ENCODE data around the gene ELOVL2.

The ELOVL2 gene

GRCh38 chr6:11056871-11057270 is 12.8 kb upstream of the ELOVL2 start:
- no peak for DNase-seq (ENCODE audit: low read depth in 2 of 2)

DNA sequence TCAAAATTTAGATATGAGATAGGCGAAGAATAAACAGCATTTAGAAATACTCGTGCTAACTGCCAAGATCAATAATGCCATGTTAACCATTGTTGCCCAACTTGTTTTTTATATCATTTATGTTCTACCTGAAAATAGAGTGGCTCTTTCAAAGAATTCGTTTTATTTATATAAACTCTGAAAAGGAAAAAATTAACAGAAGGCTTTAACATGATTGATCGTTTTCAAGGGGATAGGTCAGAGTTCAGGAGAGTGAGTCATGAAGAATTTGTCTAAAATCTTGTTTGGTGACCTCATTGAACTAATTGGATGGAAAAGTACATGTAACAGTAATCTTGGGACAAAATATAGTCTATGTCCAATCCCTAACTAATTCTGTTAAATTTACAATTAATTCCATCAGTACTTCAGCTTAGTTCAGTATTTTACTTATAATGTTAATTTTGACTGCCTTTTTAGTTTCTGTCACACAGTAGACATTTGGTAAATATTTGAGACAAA is 11.1 kb upstream of the ELOVL2 start:
- DNase-seq (ENCODE audit: low read depth in 2 of 2): no peak

- no peak for DNase-seq (ENCODE audit: low read depth in 2 of 2)
These were observed 10.6 kb upstream of the ELOVL2 start for GRCh38 chr6:11054722-11055121.

GRCh38 chr6:11053307-11053706 is 9.2 kb upstream of the ELOVL2 start:
- no peak for DNase-seq (ENCODE audit: low read depth in 2 of 2)

DNA sequence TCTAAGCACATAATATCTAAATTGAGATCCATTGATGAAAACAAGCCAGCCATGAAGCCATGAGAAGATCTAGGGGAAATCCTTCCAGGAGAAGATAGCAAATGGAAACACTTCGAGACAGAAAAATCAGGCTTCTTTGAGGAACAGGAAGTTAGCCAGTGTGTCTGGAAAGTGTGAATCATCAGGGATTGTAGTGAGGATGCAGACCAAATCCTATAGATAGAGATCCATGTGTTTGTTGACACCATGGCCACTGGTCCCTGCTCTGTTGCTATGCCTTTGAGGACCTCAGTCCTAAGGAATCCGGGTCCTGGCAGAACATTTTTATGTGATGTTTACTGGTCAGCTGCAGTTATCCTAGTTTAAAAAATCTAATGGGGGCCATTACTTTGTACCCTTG is 6.6 kb upstream of the ELOVL2 start:
- DNase-seq (ENCODE audit: low read depth in 2 of 2): no peak

DNA sequence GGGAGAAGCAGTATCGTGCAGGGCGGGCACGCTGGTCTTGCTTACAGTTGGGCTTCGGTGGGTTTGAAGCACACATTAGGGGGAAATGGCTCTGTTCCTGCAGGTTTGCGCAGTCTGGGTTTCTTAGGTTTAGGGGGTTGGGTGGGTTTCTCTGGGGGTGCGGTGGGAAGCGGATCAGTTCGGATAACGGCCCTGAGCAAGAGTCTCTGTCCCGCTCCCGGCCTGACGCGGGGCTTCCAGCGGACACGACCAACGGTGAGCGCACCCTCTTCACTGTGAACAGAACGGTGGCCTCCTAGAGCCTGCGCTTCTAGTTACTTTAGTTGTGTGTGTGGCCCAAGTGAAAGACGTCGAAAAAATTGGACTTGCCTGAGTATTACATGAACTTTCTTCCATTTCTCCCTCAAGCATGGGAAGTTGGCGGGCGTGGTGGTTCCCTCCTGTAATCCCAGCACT is 635 bp upstream of the ELOVL2 start:
- no peak for DNase-seq (ENCODE audit: low read depth in 2 of 2)

DNA sequence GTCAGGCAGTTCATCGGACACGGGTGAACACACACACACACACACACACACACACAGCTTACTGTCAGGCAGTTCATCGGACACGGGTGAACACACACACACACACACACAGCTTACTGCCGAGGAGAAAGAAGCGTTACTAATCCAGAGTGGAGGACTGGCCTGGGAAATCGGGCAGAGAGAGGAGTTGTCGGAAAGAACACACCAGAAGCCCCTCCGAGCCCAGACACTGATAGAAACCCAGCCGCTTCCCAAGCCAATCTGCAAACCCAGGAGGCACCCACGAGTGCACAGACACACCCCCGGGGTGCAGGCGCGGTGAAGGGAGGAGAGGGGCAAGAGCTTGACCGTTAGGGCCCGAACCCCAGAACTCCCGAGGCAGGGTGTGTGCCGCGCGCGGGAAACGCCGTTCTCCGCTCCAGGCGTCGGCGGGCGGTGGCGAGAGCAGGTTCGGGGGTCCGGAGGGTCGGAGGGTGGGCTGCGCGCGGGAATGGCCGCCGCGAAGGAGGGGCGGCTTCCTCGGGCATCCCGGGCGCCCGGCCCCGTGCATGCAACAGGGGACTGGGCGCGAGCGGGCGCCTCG is 636 bp downstream of the ELOVL2 start:
- no peak for DNase-seq (ENCODE audit: low read depth in 2 of 2)

- DNase-seq (ENCODE audit: low read depth in 2 of 2): no peak
These were observed 1.2 kb downstream of the ELOVL2 start for GRCh38 chr6:11042750-11043377.

GRCh38 chr6:11042025-11042749 is 1.9 kb downstream of the ELOVL2 start:
- DNase-seq (ENCODE audit: low read depth in 2 of 2): no peak

GRCh38 chr6:11040134-11040533 is 4.0 kb downstream of the ELOVL2 start:
- DNase-seq (ENCODE audit: low read depth in 2 of 2): no peak

GRCh38 chr6:11039040-11039439 is 5.1 kb downstream of the ELOVL2 start:
- DNase-seq (ENCODE audit: low read depth in 2 of 2): no peak

DNA sequence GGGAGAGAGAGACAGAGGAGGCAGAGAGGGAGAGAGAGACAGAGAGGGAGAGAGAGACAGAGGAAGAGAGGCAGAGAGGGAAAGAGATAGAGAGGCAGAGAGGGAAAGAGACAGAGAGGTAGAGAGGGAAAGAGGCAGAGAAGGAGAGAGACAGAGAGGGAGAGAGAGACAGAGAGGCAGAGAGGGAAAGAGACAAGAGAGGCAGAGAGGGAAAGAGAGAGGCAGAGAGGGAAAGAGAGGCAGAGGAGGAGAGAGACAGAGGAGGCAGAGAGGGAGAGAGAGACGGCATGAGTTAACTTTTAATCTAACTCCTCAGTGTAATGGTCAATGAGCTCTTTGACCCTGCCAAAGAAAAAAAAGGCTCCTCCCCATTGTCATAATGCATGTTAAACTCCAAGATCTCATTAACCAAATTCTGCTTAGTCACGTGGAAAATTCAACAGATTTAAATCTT is 7.1 kb downstream of the ELOVL2 start:
- DNase-seq (ENCODE audit: low read depth in 2 of 2): no peak

- no peak for DNase-seq (ENCODE audit: low read depth in 2 of 2)
These were observed 7.8 kb downstream of the ELOVL2 start for GRCh38 chr6:11036351-11036740.

- DNase-seq (ENCODE audit: low read depth in 2 of 2): no peak
These were observed 8.3 kb downstream of the ELOVL2 start for GRCh38 chr6:11035616-11036350.

GRCh38 chr6:11033825-11034224 is 10.3 kb downstream of the ELOVL2 start:
- no peak for DNase-seq (ENCODE audit: low read depth in 2 of 2)

DNA sequence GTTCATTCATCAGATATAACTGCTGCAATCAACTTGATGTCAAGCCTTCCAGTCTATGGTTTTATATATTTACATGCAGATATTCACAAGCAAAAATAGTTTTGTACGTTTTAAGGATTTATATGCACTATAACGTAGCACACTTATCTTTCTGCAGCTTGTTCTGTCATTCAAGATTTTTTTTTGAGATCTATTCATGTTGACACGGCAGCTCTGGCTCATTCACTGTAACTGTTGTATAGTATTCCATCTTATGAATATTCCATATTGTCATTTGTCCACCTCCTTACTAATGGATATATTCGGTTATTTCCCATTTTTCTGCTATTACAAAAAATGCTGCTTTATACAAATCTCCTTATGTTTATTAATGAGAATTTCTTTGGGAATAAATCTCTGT is 13.2 kb downstream of the ELOVL2 start:
- DNase-seq (ENCODE audit: low read depth in 2 of 2): no peak

DNA sequence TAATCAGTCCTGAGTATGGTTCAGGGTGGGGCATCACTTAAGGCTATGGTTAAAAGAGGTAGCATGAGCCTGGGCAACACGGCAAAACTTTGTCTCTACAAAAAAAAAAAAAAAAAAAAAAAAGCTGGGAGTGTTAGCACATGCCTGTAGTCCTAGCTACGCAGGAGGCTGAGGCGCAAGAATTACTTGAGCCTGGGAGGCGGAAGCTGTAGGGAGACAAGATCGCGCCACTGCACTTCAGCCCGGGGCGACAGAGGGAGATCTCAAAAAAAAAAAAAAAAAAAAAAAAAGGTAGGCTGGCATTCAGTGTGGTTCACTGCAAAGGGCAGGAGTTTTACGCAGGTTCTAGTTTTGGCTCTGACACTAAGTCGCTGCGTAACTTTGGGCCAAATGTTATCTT is 15.1 kb downstream of the ELOVL2 start:
- DNase-seq (ENCODE audit: low read depth in 2 of 2): no peak

GRCh38 chr6:11027565-11028110 is 16.5 kb downstream of the ELOVL2 start:
- no peak for DNase-seq (ENCODE audit: low read depth in 2 of 2)

- no peak for DNase-seq (ENCODE audit: low read depth in 2 of 2)
These were observed 18.0 kb downstream of the ELOVL2 start for GRCh38 chr6:11025921-11026635.

- DNase-seq (ENCODE audit: low read depth in 2 of 2): no peak
These were observed 19.0 kb downstream of the ELOVL2 start for GRCh38 chr6:11025130-11025529.

GRCh38 chr6:11023032-11023431 is 21.1 kb downstream of the ELOVL2 start:
- no peak for DNase-seq (ENCODE audit: low read depth in 2 of 2)

Measured in stimulated activated CD4-positive, alpha-beta T cell treated with anti-CD3 and anti-CD28 coated beads, Interleukin-4, amount 100 ng/mL, for 48 hours (primary cell).